ENCODE measurements around the gene KRTAP5-3.

KRTAP5-3 gene

GRCh38 chr11:1608363-1608762 is at the start of gene KRTAP5-3:
Gene KRTAP5-3, minus strand, starts transcription at chr11:1608463. Its CDS starts 78 bp downstream, at chr11:1608385.
- Histone ChIP-seq H3K4me3 (ENCODE audit: low read depth, low read length) (no peak within 1 kb of the TSS), H3K36me3 (no peaks in the 10 kb centered on the region), H3K27me3 (ENCODE audit: insufficient read depth, low read depth, severe bottlenecking) (peaks cover 55% of the 10 kb centered on the region), H3K27ac (no peak within 1 kb of the TSS), H3K9me3 (ENCODE audit: severe bottlenecking) (no peaks in the 10 kb centered on the region)
- DNase-seq: no peak
- TF ChIP-seq CTCF (IDR thresholded peaks at IDR 0.05; ENCODE audit: low read depth, low read length): no peak

GRCh38 chr11:1656670-1657069 is 48.4 kb upstream of the KRTAP5-3 start:
- Histone ChIP-seq H3K4me3 (ENCODE audit: low read depth, low read length) (no peak overlapping the region), H3K9me3 (ENCODE audit: severe bottlenecking) (no peaks in the 10 kb centered on the region), H3K36me3 (no peaks in the 10 kb centered on the region), H3K27ac (no peak overlapping the region), H3K27me3 (ENCODE audit: insufficient read depth, low read depth, severe bottlenecking) (peaks cover 82% of the 10 kb centered on the region)
- TF ChIP-seq CTCF (IDR thresholded peaks at IDR 0.05; ENCODE audit: low read depth, low read length): no peak
- no peak for DNase-seq

GRCh38 chr11:1656061-1656441 is 47.8 kb upstream of the KRTAP5-3 start:
- H3K9me3 ChIP-seq (ENCODE audit: severe bottlenecking): no peaks in the 10 kb centered on the region
- no peaks in the 10 kb centered on the region for H3K36me3 ChIP-seq
- H3K27me3 ChIP-seq (ENCODE audit: insufficient read depth, low read depth, severe bottlenecking): peaks cover 88% of the 10 kb centered on the region
- no peak for DNase-seq
- H3K27ac ChIP-seq: no peak overlapping the region
- TF ChIP-seq CTCF (IDR thresholded peaks at IDR 0.05; ENCODE audit: low read depth, low read length): no peak
- no peak overlapping the region for H3K4me3 ChIP-seq (ENCODE audit: low read depth, low read length)

GRCh38 chr11:1655168-1656060 is 47.2 kb upstream of the KRTAP5-3 start:
- Histone ChIP-seq H3K27ac (no peak overlapping the region), H3K9me3 (ENCODE audit: severe bottlenecking) (no peaks in the 10 kb centered on the region), H3K36me3 (no peaks in the 10 kb centered on the region), H3K27me3 (ENCODE audit: insufficient read depth, low read depth, severe bottlenecking) (peaks cover 94% of the 10 kb centered on the region), H3K4me3 (ENCODE audit: low read depth, low read length) (no peak overlapping the region)
- no peak for TF ChIP-seq CTCF (IDR thresholded peaks at IDR 0.05; ENCODE audit: low read depth, low read length)
- no peak for DNase-seq

- no peak overlapping the region for H3K4me3 ChIP-seq (ENCODE audit: low read depth, low read length)
- peaks cover 94% of the 10 kb centered on the region for H3K27me3 ChIP-seq (ENCODE audit: insufficient read depth, low read depth, severe bottlenecking)
- no peak for TF ChIP-seq CTCF (IDR thresholded peaks at IDR 0.05; ENCODE audit: low read depth, low read length)
- no peaks in the 10 kb centered on the region for H3K36me3 ChIP-seq
- no peak for DNase-seq
- H3K9me3 ChIP-seq (ENCODE audit: severe bottlenecking): no peaks in the 10 kb centered on the region
- no peak overlapping the region for H3K27ac ChIP-seq
These were observed 46.3 kb upstream of the KRTAP5-3 start for GRCh38 chr11:1654388-1655167.

Measured in WERI-Rb-1 (cell line).